ENCODE results near the gene ZNF324. TPM values are rescaled to one million over a fixed set of nuclear protein-coding genes. Genes with fewer than 3 reads are reported as not detected.
A peak's percentile ranks its signal among the peaks of the same experiment; 100 is the strongest.
"Not testable (repeated sequence)": the region's sequence is repeated elsewhere in the genome, so short reads cannot be mapped to it uniquely, and the experiment has no call there.

Gene ZNF324
- total and polyA plus RNA-seq, 12 donors: 2.6 to 6.1 (median 4.8) TPM

- no peak for DNase-seq
- H3K27ac ChIP-seq: no peak overlapping the region
- no peaks in the 10 kb centered on the region for H3K9me3 ChIP-seq
- 89 to 94% methylated on average over 2 of the region's 2 CpGs for WGBS, 2 donors
- intact Hi-C loops (cut with DNase I): no loop called here
- no peak for TF ChIP-seq CTCF (IDR thresholded peaks at IDR 0.05)
- H3K4me3 ChIP-seq: no peak overlapping the region
- peaks cover 0 to 37% (median 8%) of the 10 kb centered on the region in 9 donors for H3K36me3 ChIP-seq
- H3K4me1 ChIP-seq: no peaks in the 10 kb centered on the region
- H3K27me3 ChIP-seq: no peaks in the 10 kb centered on the region
- no peak for ATAC-seq
Observed at GRCh38 chr19:58483776-58484175, 16.9 kb downstream of the ZNF324 start.

DNA sequence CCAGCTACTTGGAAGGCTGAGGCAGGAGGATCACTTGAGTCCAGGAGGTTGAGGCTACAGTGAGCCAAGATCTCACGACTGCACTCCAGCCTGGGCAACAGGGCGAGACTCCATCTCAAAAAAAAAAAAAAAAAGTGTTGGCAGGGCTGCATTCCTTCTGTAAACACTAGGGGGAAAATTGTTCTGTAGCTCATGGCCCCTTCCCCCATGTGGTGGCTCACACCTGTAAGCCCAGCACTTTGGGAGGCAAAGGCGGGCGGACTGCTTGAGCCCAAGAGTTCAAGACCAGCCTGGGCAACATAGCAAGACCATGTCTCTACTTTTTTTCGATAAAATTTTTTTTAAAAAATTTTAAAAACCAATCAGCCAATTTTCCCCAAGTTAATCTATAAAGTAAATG is 17.5 kb downstream of the ZNF324 start:
- H3K36me3 ChIP-seq: peaks cover 0 to 31% (median 8%) of the 10 kb centered on the region in 9 donors
- peak in 1 of 9 donors; percentile 6 for TF ChIP-seq CTCF (IDR thresholded peaks at IDR 0.05)
- WGBS, 2 donors: 95 to 97% methylated on average over 5 of the region's 5 CpGs
- H3K27me3 ChIP-seq; H3K4me3 ChIP-seq; H3K4me1 ChIP-seq; DNase-seq; H3K9me3 ChIP-seq; intact Hi-C loops (cut with DNase I); H3K27ac ChIP-seq; ATAC-seq: not testable (repeated sequence)

- no peak overlapping the region for H3K4me3 ChIP-seq
- WGBS, 2 donors: 87 to 91% methylated on average over 5 of the region's 5 CpGs
- H3K36me3 ChIP-seq: no peaks in the 10 kb centered on the region
- no peak for TF ChIP-seq CTCF (IDR thresholded peaks at IDR 0.05)
- intact Hi-C loops (cut with DNase I): no loop called here
- no peak for ATAC-seq
- H3K27ac ChIP-seq: no peak overlapping the region
- no peak for DNase-seq
- no peaks in the 10 kb centered on the region for H3K9me3 ChIP-seq
- H3K27me3 ChIP-seq: no peaks in the 10 kb centered on the region
- no peaks in the 10 kb centered on the region for H3K4me1 ChIP-seq
Observed at GRCh38 chr19:58491393-58491792, 24.5 kb downstream of the ZNF324 start.

GRCh38 chr19:58492265-58492664 is 25.4 kb downstream of the ZNF324 start:
- no peak for ATAC-seq
- H3K4me1 ChIP-seq: no peaks in the 10 kb centered on the region

More at GRCh38 chr19:58492265-58492664, 25.4 kb downstream of the ZNF324 start:
- intact Hi-C loops (cut with DNase I): no loop called here
- no peak for TF ChIP-seq CTCF (IDR thresholded peaks at IDR 0.05)
- WGBS, 2 donors: 83 to 92% methylated on average over 14 of the region's 14 CpGs
- H3K4me3 ChIP-seq: no peak overlapping the region
- DNase-seq: no peak
- H3K27ac ChIP-seq: no peak overlapping the region
- no peaks in the 10 kb centered on the region for H3K27me3 ChIP-seq
- H3K9me3 ChIP-seq: no peaks in the 10 kb centered on the region
- H3K36me3 ChIP-seq: no peaks in the 10 kb centered on the region
